GM12864 (cell line): Measurements from ENCODE around the gene SCEL.

Experiments used
- DNase-seq: peaks from one replicate; pipeline ENCODE4 v3.0.0-alpha.2; 2011; ENCODE audit warnings: low read depth
- H3K4me3 ChIP-seq: 2 replicates; pipeline ENCODE4 v1.5.1; 2011; ENCODE audit warnings: mild to moderate bottlenecking, low read depth, low read length, control low read depth
- CTCF ChIP-seq: IDR thresholded peaks from 2 replicates; pipeline ENCODE4 v1.5.1; 2011; ENCODE audit warnings: low read depth, mild to moderate bottlenecking, moderate library complexity, low read length, control low read depth, inconsistent platforms; ENCODE audit errors: missing control alignments

SCEL gene

GRCh38 chr13:77522444-77522843 lies 13.1 kb upstream of the SCEL start:
- H3K4me3 ChIP-seq = no peak overlapping the region
- no peak for TF ChIP-seq CTCF
- DNase-seq = no peak

- H3K4me3 ChIP-seq = no peak overlapping the region
- no peak for DNase-seq
- no peak for TF ChIP-seq CTCF
Observed at GRCh38 chr13:77523386-77523785, 12.1 kb upstream of the SCEL start.

GRCh38 chr13:77523834-77524728 lies 11.4 kb upstream of the SCEL start:
- DNase-seq = no peak
- TF ChIP-seq CTCF = no peak
- H3K4me3 ChIP-seq = no peak overlapping the region

GRCh38 chr13:77528414-77528813 lies 7.1 kb upstream of the SCEL start:
- no peak overlapping the region for H3K4me3 ChIP-seq
- DNase-seq = no peak
- no peak for TF ChIP-seq CTCF

- H3K4me3 ChIP-seq = no peak overlapping the region
- TF ChIP-seq CTCF = no peak
- no peak for DNase-seq
Observed at GRCh38 chr13:77528834-77529500, 6.5 kb upstream of the SCEL start.

GRCh38 chr13:77529501-77529840 lies 6.0 kb upstream of the SCEL start:
- TF ChIP-seq CTCF = no peak
- H3K4me3 ChIP-seq = no peak overlapping the region
- no peak for DNase-seq
